ENCODE data around the gene TMEM72.

GRCh38 chr10:44983066-44983894, 72.1 kb downstream of the TMEM72 start:
- no peak for TF ChIP-seq CTCF (IDR thresholded peaks at IDR 0.05)
- no peak for TF ChIP-seq POLR2A (IDR thresholded peaks at IDR 0.05)

Data from lower leg skin (tissue), 3 donors.